ENCODE data around the gene ANXA2R.

DNA sequence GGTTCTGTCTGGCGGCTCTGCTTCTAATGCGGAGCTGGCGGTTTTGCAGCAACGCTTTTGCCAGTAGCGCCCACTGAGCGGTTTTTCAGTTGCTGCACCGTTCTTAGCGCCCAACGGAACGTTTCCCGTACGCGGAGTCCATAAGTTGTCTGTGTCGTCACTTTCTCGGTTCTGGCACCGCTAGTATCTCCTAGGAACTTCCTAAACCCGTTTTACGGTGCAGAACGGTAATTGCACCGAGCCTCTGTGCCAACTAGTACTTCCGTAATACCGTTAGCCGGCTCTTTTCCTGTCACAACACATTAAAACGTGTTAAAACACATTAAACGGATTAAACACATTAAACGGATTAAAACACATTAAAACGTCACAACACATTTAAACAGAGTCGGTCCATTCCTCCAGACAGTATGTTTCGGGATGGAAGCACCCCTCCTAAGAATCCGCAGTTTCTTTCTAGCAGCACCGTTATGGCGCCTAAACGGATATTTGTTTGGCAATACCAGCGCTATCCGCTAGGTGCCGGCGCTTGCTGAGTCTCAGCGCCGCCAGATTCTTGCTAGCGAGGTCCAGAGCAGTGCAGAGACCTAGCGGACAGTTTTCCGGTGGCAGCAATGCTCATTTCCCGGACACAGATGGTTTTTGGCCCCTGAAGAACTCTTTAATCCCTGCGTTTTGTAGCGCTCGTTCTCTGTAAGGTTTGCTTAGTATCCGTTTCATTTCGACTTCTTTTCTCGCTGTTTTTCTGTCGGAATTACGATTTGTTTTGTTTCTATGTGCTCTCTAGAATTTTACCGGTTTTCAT is 45.4 kb downstream of the ANXA2R start:
- no peak for TF ChIP-seq ZNF8 (CRISPR knock-in tag; IDR thresholded peaks at IDR 0.05)
- TF ChIP-seq GLIS3 (CRISPR knock-in tag; IDR thresholded peaks at IDR 0.05) = no peak
- TF ChIP-seq, protein P1, sequence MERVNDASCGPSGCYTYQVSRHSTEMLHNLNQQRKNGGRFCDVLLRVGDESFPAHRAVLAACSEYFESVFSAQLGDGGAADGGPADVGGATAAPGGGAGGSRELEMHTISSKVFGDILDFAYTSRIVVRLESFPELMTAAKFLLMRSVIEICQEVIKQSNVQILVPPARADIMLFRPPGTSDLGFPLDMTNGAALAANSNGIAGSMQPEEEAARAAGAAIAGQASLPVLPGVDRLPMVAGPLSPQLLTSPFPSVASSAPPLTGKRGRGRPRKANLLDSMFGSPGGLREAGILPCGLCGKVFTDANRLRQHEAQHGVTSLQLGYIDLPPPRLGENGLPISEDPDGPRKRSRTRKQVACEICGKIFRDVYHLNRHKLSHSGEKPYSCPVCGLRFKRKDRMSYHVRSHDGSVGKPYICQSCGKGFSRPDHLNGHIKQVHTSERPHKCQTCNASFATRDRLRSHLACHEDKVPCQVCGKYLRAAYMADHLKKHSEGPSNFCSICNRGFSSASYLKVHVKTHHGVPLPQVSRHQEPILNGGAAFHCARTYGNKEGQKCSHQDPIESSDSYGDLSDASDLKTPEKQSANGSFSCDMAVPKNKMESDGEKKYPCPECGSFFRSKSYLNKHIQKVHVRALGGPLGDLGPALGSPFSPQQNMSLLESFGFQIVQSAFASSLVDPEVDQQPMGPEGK (CRISPR knock-in tag; IDR thresholded peaks at IDR 0.05; ENCODE audit: borderline replicate concordance) = no peak
- TF ChIP-seq, protein P2, sequence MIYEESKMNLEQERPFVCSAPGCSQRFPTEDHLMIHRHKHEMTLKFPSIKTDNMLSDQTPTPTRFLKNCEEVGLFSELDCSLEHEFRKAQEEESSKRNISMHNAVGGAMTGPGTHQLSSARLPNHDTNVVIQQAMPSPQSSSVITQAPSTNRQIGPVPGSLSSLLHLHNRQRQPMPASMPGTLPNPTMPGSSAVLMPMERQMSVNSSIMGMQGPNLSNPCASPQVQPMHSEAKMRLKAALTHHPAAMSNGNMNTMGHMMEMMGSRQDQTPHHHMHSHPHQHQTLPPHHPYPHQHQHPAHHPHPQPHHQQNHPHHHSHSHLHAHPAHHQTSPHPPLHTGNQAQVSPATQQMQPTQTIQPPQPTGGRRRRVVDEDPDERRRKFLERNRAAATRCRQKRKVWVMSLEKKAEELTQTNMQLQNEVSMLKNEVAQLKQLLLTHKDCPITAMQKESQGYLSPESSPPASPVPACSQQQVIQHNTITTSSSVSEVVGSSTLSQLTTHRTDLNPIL (CRISPR knock-in tag; IDR thresholded peaks at IDR 0.05; ENCODE audit: low read depth) = no peak
- TF ChIP-seq ZNF565 (CRISPR knock-in tag; conservative IDR thresholded peaks at IDR 0.05; ENCODE audit: low read depth) = no peak
- no peak for TF ChIP-seq CSDC2 (CRISPR knock-in tag; IDR thresholded peaks at IDR 0.05)
- TF ChIP-seq OSR1 (CRISPR knock-in tag; IDR thresholded peaks at IDR 0.05) = no peak
- TF ChIP-seq TOX (CRISPR knock-in tag; IDR thresholded peaks at IDR 0.05; ENCODE audit: borderline replicate concordance) = no peak
